Suppressor macrophage (primary cell): Measurements from ENCODE around the gene CCDC51.
"Not testable (repeated sequence)": the region's sequence is repeated elsewhere in the genome, so short reads cannot be mapped to it uniquely, and the experiment has no call there.

ENCODE experiments used
- DNase-seq, 4 experiments: peaks; one replicate each; pipeline ENCODE4 v3.0.0-alpha.2; 2020 to 2022

Gene CCDC51

GRCh38 chr3:48405971-48406370, 33.9 kb downstream of the CCDC51 start:
- no peak for DNase-seq

DNA sequence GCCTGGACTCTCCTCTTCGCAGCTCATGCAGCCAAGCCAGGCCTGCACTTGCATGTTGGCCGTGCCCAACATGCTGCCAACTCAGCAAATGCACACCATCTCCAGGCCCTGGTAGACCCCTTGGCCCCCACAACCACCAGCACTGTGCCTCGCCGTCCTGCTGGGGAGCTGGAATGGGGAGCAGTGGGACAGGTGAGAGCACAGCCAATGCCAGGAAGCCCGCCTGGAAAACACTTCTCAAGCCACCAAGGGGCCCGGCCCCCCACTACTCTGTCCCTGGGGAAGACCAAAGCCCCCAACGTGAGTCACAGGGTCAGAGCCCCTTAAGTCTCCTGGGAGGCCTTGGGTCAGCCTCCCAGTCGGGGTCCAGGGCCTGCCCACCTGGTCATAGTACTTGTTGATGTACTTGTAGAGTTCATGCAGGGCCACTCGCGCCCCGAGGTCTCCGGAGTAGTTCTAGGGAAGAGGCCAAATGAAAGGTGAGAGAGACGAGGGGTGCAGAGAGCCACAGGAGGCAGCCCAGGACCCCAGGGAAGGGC, 34.5 kb downstream of the CCDC51 start:
- no peak for DNase-seq

DNA sequence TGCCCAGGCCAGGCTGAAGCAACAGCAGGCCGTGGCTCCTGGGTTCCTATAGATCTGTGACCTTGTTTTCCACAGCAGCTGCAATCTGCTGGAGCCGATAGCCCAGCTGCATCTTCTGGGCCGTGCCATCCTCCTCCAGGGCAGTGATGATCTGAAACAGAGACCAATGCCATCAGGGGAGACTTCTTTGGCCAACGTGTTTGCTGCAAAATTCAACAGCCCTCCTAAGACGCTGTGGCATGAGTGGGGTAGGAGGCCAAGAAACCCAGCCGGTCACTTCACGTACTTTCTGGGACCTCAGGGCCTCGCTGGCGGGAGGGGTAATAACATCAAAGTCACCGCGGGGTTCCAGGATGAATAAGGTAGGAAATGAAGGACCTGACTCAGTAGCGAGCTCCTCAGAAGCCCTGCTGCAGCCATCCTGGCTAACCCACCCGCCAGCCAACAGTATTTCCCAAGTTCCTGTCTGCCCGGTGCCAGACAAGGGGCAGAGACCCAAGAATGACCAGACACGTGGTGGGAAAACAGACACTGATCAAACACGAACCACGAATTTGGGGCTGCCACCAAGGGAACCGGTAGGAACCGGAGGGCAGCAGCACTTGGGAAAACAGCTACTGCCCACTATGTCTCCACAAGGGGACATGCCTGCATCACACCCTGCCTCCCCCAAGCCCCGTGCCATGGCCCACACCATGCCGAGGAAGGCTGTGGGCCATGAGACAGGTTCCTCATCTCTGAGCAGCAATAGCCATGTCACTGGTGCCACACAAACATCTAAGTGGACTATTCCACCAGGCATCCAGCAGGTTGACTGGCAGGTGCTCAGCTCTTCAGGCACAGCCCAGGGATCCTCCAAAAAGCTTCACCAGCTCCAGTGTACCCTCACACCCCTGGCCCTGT, 35.2 kb downstream of the CCDC51 start:
- DNase-seq, result no peak

GRCh38 chr3:48403533-48404439, 36.1 kb downstream of the CCDC51 start:
- DNase-seq, result no peak

GRCh38 chr3:48402907-48403306, 37.0 kb downstream of the CCDC51 start:
- DNase-seq, result no peak

DNA sequence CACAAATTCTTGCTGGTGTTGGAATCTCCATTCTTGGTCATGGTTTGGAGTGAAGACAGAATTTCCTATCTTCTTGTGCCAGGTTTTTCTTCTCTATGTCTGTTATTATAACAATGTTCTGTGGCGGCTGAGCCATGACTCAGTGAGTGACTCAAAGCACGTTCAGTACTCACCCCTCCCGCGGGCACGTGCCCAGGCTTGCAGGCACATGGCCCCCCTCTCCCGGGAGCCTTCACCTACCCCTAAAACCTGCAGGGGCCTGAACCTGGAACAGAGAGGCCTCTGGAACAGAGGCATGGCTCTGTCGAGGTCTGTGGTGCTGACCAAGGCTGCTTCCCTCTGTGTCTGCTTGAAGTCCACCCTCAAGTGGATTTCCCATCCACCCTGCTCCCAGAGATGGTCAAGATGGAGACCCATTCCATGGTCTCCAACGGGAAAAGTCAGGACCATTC, 37.6 kb downstream of the CCDC51 start:
- DNase-seq, result no peak

- not testable (repeated sequence) for DNase-seq
Measured at GRCh38 chr3:48401434-48401901, 38.5 kb downstream of the CCDC51 start.

DNA sequence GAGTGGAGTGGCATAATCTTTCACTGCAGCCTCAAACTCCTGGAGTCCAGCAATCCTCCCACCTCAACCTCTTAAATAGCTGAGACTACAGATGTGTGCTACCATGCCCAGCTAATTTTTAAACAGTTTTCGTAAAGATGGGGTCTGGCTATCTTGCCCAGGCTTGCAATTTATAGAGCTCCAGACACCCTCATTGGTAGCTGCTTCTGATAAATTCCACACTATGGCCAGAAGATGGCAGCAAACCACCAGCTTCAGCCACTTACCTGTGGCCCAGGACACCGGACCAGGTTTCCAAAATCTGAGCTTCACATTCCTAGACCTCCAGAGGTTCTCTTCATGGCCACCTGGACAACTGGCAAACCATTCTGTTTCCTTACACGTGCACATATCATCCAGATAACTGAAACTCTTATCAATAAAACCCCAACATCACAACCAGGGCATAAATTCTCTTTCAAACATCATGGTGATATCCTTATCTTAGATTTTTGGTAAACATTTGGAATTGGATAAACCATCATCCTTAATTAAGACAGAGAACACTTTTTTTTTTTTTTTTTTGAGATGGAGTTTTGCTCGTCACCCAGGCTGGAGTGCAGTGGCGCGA, 39.0 kb downstream of the CCDC51 start:
- peak; percentile 61 to 74 (median 72) for DNase-seq

DNA sequence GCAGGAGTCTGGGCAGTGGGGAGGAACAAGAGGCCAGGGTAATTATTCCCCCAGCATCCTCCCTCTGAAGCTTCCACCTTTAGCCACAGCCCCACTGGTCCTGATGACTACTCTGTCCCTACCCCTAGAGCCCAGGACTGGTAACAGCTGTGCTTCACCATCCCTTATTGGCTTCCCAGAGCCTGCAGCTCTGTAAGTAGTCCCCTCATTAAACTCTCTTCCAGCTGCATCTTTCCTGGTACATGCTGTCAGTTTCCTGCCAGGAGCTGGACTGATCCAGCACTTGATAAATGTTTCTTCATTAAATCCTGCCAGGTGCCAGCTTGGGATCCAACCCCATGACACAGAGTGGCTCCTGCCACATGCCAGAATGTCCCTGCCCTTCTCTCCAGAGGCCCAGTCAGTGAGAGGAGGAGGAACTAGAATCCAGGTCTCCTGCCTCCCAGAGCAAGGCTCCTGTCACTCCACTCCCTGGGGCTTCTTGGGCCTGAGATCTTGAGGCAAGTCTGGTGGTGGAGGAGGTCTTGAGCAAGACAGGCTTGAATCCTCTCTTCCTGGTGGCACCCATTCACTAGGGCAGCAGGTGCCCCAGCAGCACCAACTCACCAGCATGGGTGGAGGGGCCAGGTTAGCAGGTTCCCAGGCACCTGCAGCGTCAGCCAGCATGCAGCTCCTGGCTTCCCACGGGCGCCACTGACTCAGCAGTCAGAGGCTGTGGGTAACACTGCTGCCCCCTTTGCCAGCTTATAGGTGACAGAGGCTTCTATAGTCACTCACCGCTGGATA, 40.3 kb downstream of the CCDC51 start:
- no peak for DNase-seq

DNA sequence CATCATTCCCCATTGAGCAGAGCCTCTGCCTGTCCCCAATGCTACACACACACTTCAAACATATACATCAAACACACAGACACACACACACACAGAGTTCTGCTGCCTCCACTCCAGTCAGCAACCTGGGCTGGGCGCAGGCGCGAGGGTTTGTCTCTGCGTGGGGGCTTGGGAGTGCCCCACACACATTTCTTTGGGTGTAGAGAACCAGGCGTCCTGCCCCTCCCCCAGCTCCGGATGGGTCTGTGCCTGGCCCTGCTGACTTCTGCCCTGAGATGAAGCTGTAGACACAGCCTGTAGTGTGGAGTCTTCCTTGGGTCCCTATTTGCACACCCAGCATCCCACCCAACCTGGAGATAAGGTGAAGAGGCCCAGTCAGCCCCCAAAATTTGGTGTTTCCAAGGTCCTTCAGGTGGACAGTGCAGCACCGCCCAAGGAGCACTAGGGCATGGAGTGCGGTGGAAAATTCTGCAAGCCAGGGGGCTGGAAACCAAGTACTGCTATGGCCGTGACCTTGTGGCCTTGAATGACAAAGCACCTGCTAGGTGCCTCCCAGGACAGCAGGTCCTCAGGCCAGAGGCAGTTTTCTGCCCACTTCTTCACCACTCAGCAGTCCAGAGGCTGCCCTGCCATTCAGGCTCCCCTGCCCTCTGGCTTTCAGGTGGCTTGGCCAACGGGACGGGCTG, 41.1 kb downstream of the CCDC51 start:
- DNase-seq, result no peak

DNA sequence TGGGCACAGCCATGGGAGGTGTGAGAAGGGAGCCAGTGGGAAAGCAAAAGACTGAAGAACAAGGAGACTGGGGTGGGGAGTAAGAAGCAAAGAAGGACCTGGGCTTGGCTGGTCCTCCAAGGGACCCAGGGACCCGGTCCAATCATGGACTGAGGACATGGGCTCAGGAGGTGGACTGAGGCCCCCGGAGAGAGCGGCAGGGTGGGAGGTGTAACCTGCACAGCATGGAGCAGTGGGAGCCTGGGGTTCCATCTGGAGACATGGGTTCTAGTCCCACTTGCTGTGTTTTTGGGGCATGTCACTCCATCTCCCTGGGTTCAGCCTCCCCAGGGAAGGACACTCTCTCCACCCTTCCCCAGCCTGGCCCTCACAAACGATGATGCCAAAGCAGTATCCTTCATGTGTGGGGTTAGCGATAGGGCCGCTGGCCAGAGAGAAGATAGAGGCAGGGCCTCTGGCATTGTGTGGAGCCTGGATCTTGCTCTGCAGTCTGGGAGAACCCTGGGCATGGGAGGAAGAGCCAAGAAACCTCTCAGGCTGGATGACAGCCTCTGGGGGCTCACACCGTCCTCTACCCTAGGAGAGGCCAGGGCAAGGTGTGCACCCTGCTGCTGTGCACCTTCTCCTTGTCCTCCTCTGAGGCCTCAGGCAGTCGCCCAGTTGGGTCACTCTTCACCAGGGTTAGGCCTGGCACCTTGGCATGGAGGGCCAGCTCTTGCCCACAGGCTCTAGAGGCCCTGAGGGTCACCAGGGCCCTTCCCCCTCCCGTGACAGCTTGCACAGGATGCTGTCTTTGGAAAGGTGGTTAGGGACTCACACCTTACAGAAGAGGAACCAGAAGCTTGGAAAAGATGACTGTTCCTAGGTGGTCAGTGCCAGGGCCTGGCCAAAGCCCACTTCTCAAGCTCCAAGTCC, 41.9 kb downstream of the CCDC51 start:
- no peak for DNase-seq

DNA sequence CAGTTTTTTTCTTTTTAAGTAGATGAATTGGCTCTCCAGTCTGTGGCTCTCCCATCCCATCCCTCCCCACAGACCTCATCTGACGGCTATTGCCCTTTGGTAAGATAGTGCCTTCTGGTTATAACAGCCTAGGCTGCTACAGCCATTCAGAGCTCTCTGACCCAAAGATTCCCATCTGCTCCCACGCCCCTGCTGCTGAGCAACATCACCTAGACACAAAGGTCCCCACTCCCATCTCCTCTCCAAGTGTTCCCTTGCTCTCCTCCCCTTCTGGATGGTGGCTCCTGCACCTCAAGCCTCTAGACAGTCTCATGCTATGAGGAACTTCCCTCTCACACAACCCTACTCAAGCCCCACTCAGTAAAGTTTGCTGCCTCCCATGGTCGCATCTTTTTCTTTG, 44.2 kb downstream of the CCDC51 start:
- no peak for DNase-seq

GRCh38 chr3:48394391-48394790, 45.5 kb downstream of the CCDC51 start:
- no peak for DNase-seq

DNA sequence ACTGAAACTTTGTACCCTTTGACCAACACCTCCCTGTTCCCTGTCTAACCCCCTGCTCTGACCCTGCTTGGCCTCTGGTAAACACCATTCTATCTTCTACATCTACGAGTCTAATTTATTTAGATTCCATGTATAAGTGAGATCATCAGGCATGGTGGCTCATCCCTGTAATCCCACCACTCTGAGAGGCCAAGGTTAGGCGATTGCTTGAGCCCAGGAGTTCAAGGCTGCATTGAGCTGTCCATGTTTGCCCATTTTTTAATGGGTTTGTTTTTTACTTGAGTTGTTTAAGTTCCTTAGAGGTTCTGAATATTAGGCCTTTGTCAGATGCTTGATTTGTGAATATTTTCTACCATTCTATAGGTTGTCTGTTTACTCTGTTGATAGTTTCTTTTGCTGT, 51.0 kb downstream of the CCDC51 start:
- no peak for DNase-seq

GRCh38 chr3:48387634-48388033, 52.3 kb downstream of the CCDC51 start:
- no peak for DNase-seq
